T-helper 22 cell (primary cell): ENCODE data around the gene GRID1.
"Not testable (repeated sequence)": the region's sequence is repeated elsewhere in the genome, so short reads cannot be mapped to it uniquely, and the experiment has no call there.

Experiments
- DNase-seq: peaks from one replicate; pipeline ENCODE4 v3.0.0-alpha.2; 2020; ENCODE audit warnings: low read depth

The GRID1 gene

GRCh38 chr10:86033581-86033980, 333.0 kb downstream of the GRID1 start:
- no peak for DNase-seq

GRCh38 chr10:86032087-86032486, 334.5 kb downstream of the GRID1 start:
- not testable (repeated sequence) for DNase-seq

GRCh38 chr10:86030312-86030711, 336.3 kb downstream of the GRID1 start:
- no peak for DNase-seq

GRCh38 chr10:86027346-86027745, 339.2 kb downstream of the GRID1 start:
- no peak for DNase-seq

- DNase-seq = no peak
Observed at GRCh38 chr10:86025509-86025908, 341.1 kb downstream of the GRID1 start.

- DNase-seq = no peak
Observed at GRCh38 chr10:86024281-86025041, 342.1 kb downstream of the GRID1 start.

- DNase-seq = no peak
Observed at GRCh38 chr10:86023931-86024280, 342.7 kb downstream of the GRID1 start.

- DNase-seq = no peak
Observed at GRCh38 chr10:86023336-86023735, 343.3 kb downstream of the GRID1 start.

- DNase-seq = no peak
Observed at GRCh38 chr10:86022906-86023305, 343.7 kb downstream of the GRID1 start.

GRCh38 chr10:86020134-86020533, 346.5 kb downstream of the GRID1 start:
- DNase-seq = no peak

- no peak for DNase-seq
Observed at GRCh38 chr10:86019141-86019540, 347.5 kb downstream of the GRID1 start.

- DNase-seq = no peak
Observed at GRCh38 chr10:86018735-86019058, 347.9 kb downstream of the GRID1 start.

GRCh38 chr10:86017841-86018734, 348.5 kb downstream of the GRID1 start:
- DNase-seq = no peak

- no peak for DNase-seq
Observed at GRCh38 chr10:86013568-86013967, 353.0 kb downstream of the GRID1 start.

GRCh38 chr10:86007171-86007570, 359.4 kb downstream of the GRID1 start:
- DNase-seq = no peak

- DNase-seq = no peak
Observed at GRCh38 chr10:86004337-86004736, 362.3 kb downstream of the GRID1 start.

GRCh38 chr10:86003201-86003621, 363.4 kb downstream of the GRID1 start:
- DNase-seq = no peak

- no peak for DNase-seq
Observed at GRCh38 chr10:86001521-86001920, 365.1 kb downstream of the GRID1 start.

GRCh38 chr10:85997544-85997943, 369.1 kb downstream of the GRID1 start:
- no peak for DNase-seq

GRCh38 chr10:85995791-85996190, 370.8 kb downstream of the GRID1 start:
- DNase-seq = no peak

- DNase-seq = no peak
Observed at GRCh38 chr10:85993840-85994507, 372.6 kb downstream of the GRID1 start.

- DNase-seq = no peak
Observed at GRCh38 chr10:85993140-85993539, 373.5 kb downstream of the GRID1 start.

- DNase-seq = no peak
Observed at GRCh38 chr10:85992324-85992723, 374.3 kb downstream of the GRID1 start.
